Adipocyte (in vitro differentiated cells): ENCODE data around the gene MYO1G.

Source experiments
- DNase-seq: peaks from one replicate; pipeline ENCODE4 v3.0.0-alpha.2; 2015; ENCODE audit warnings: low read depth
- H3K27me3 ChIP-seq: replicated peaks from 2 replicates; pipeline ENCODE4 v1.7.0; 2013; ENCODE audit warnings: mild to moderate bottlenecking, low read length, moderate library complexity; ENCODE audit not compliant: control insufficient read depth, insufficient read depth
- H3K36me3 ChIP-seq: 2 replicates; pipeline ENCODE4 v1.7.0; 2013; ENCODE audit warnings: low read length, mild to moderate bottlenecking, moderate library complexity; ENCODE audit not compliant: control insufficient read depth, insufficient read depth, severe bottlenecking
- H3K4me1 ChIP-seq: 2 replicates; pipeline ENCODE4 v1.7.0; 2013; ENCODE audit warnings: mild to moderate bottlenecking, low read length, moderate library complexity; ENCODE audit not compliant: control insufficient read depth, insufficient read depth
- H3K4me3 ChIP-seq: 2 replicates; pipeline ENCODE4 v1.7.0; 2013; ENCODE audit warnings: mild to moderate bottlenecking, low read length, moderate library complexity
- H3K9ac ChIP-seq: 2 replicates; pipeline ENCODE4 v1.7.0; 2013; ENCODE audit warnings: mild to moderate bottlenecking, low read length, moderate library complexity
- H3K9me3 ChIP-seq: 2 replicates; pipeline ENCODE4 v1.7.0; 2013; ENCODE audit warnings: mild to moderate bottlenecking, low read length, moderate library complexity; ENCODE audit not compliant: control insufficient read depth

The MYO1G gene

GRCh38 chr7:44912775-44913347 is 66.0 kb downstream of the MYO1G start:
- Histone ChIP-seq H3K27me3 (no peaks in the 10 kb centered on the region), H3K9ac (peak overlapping the region; percentile 79), H3K36me3 (no peaks in the 10 kb centered on the region), H3K4me1 (peaks cover 25% of the 10 kb centered on the region), H3K4me3 (no peak overlapping the region), H3K9me3 (no peaks in the 10 kb centered on the region)
- no peak for DNase-seq
